B cell (primary cell): ENCODE data around the gene MROH2A. TPM values are rescaled to one million over a fixed set of nuclear protein-coding genes. Genes with fewer than 3 reads are reported as not detected.

Experiments used
- ATAC-seq: fragments of 200-7000 bp; cut with Tn5 transposase; one replicate; pipeline ENCODE4 v1.10.0; 2021; ENCODE audit warnings: low read depth, mild to moderate bottlenecking, moderate number of reproducible peaks, moderate library complexity
- CTCF ChIA-PET: fragments of 350-600 bp; sonication (Branson Sonifier 250); formaldehyde crosslinking; loops from one replicate; lab custom pipeline; 2021; ENCODE audit warnings: antibody characterized with exemption, inconsistent platforms; lab: Charles Lee
- POLR2A ChIA-PET: fragments of 350-600 bp; sonication (Branson Sonifier 250); formaldehyde crosslinking; loops from one replicate; lab custom pipeline; 2021; ENCODE audit warnings: antibody characterized with exemption; lab: Charles Lee
- DNase-seq: peaks from one replicate; pipeline ENCODE4 v3.0.0; 2013
- H2AFZ ChIP-seq: 2 replicates; pipeline ENCODE4 v1.6.1; 2012; ENCODE audit warnings: mild to moderate bottlenecking, low read depth, low read length; ENCODE audit not compliant: insufficient read depth, poor library complexity, severe bottlenecking
- H3K27ac ChIP-seq, 2 donors: 1 replicate in 1 of 2; 2 replicates in 1 of 2; pipeline ENCODE4 v1.5.1; 2012 to 2013; ENCODE audit warnings: low read length in 2 of 2, mild to moderate bottlenecking in 2 of 2, moderate library complexity in 1 of 2
- H3K27me3 ChIP-seq, 4 experiments: fragments of 200-600 bp in 1 of 4; sonication (generic) in 1 of 4; replicated peaks in 1 of 4; 1 replicate in 2 of 4; 2 replicates in 2 of 4; pipeline versions ENCODE4 v1.6.1 to v1.7.0; 2013 to 2016; ENCODE audit warnings: low read length in 3 of 4, mild to moderate bottlenecking in 2 of 4, mixed read lengths in 1 of 4, moderate library complexity in 1 of 4; ENCODE audit not compliant: insufficient read depth in 4 of 4, control insufficient read depth in 3 of 4; ENCODE audit errors: control extremely low read depth in 1 of 4
- H3K36me3 ChIP-seq, 2 experiments: replicated peaks in 1 of 2; 1 replicate in 1 of 2; 2 replicates in 1 of 2; pipeline versions ENCODE4 v1.6.1 to v1.7.1; 2013; ENCODE audit warnings: low read length in 1 of 2; ENCODE audit not compliant: insufficient read depth in 2 of 2, control insufficient read depth in 1 of 2; ENCODE audit errors: control extremely low read depth in 1 of 2, extremely low read depth in 1 of 2
- H3K4me1 ChIP-seq, 2 donors: fragments of 200-600 bp in 1 of 2; sonication (generic) in 1 of 2; 1 replicate in 1 of 2; 2 replicates in 1 of 2; pipeline versions ENCODE4 v1.5.1 to v1.6.1; 2013 to 2017; ENCODE audit warnings: low read length in 2 of 2; ENCODE audit not compliant: control insufficient read depth in 2 of 2, insufficient read depth in 2 of 2
- H3K4me2 ChIP-seq: replicated peaks from 2 replicates; pipeline ENCODE3; 2012; ENCODE audit warnings: mild to moderate bottlenecking, low read depth, low read length; ENCODE audit not compliant: poor library complexity, severe bottlenecking
- H3K4me3 ChIP-seq, 5 experiments: fragments of 200-600 bp in 1 of 5; sonication (generic) in 1 of 5; 1 replicate in 3 of 5; 2 replicates in 2 of 5; pipeline versions ENCODE4 v1.5.1 to v1.7.0; 2011 to 2016; ENCODE audit warnings: low read length in 4 of 5, mild to moderate bottlenecking in 4 of 5, low read depth in 2 of 5, control low read depth in 1 of 5, moderate library complexity in 1 of 5; ENCODE audit not compliant: insufficient read depth in 1 of 5; ENCODE audit errors: control extremely low read depth in 1 of 5, extremely low read depth in 1 of 5
- H3K79me2 ChIP-seq: fragments of 200-600 bp; sonication (generic); one replicate; pipeline ENCODE4 v1.6.0; 2016; ENCODE audit warnings: low read length; ENCODE audit not compliant: control insufficient read depth, insufficient read depth
- H3K9ac ChIP-seq: fragments of 200-600 bp; sonication (generic); 2 replicates; pipeline ENCODE4 v1.6.1; 2017; ENCODE audit warnings: mild to moderate bottlenecking, low read length, moderate library complexity
- H3K9me3 ChIP-seq, 3 donors: one replicate each; pipeline versions ENCODE4 v1.6.1 to v1.7.1; 2013; ENCODE audit warnings: low read length in 2 of 3; ENCODE audit not compliant: control insufficient read depth in 2 of 3, insufficient read depth in 1 of 3; ENCODE audit errors: control extremely low read depth in 1 of 3
- H4K20me1 ChIP-seq: 2 replicates; pipeline ENCODE4 v1.6.0; 2012; ENCODE audit warnings: mild to moderate bottlenecking, low read length; ENCODE audit not compliant: insufficient read depth, control insufficient read depth, poor library complexity, severe bottlenecking
- H3K27ac Mint-ChIP-seq: one replicate; pipeline ENCODE4 v1.8.0; 2021; ENCODE audit warnings: mixed read lengths
- H3K27me3 Mint-ChIP-seq: one replicate; pipeline ENCODE4 v1.8.0; 2021; ENCODE audit warnings: mixed read lengths
- H3K4me1 Mint-ChIP-seq: one replicate; pipeline ENCODE4 v1.8.0; 2021; ENCODE audit warnings: mixed read lengths
- H3K4me3 Mint-ChIP-seq: one replicate; pipeline ENCODE4 v1.8.0; 2021; ENCODE audit warnings: mixed read lengths
- H3K9me3 Mint-ChIP-seq: one replicate; pipeline ENCODE4 v1.8.0; 2022; ENCODE audit warnings: mixed read lengths; ENCODE audit not compliant: insufficient read depth
- CTCF ChIP-seq: fragments of 200-600 bp; IDR thresholded peaks from one replicate; pipeline ENCODE4 v1.8.0; 2022; ENCODE audit warnings: antibody characterized with exemption, mild to moderate bottlenecking
- EZH2 ChIP-seq: IDR thresholded peaks from 2 replicates; pipeline ENCODE4 v1.6.1; 2012; ENCODE audit warnings: borderline replicate concordance, low read depth, mild to moderate bottlenecking, moderate library complexity, low read length; ENCODE audit not compliant: insufficient read depth, poor library complexity, severe bottlenecking
- WGBS: methylation state at CpG from one replicate; pipeline ENCODE4 v1.1.5; 2013; ENCODE audit warnings: missing lambda C conversion rate; ENCODE audit not compliant: insufficient coverage; 5-methylcytosine and 5-hydroxymethylcytosine counted together
- intact Hi-C: fragments of 100-400 bp; cut with micrococcal nuclease; formaldehyde crosslinking; loops from one replicate; pipeline ENCODE4 v1.10.0; 2022
- polyA plus RNA-seq: library from polyadenylated mRNA; depleted of rRNA; stranded (reverse); fragments of >200 nt; gene quantifications from 2 replicates; pipeline ENCODE4 v1.2.3, GENCODE V29; 2012
- total RNA-seq, 2 donors: library from RNA; stranded (reverse); fragments of 120-200 nt in 1 of 2; gene quantifications; 1 replicate in 1 of 2; 2 replicates in 1 of 2; pipeline versions ENCODE4 v1.2.3 to v1.2.4, GENCODE V29; 2013 to 2022

The MROH2A gene
- total and polyA plus RNA-seq, 2 donors (not counting 1 experiment from before 2014, with no cell fraction given), result not detected

- Mint-ChIP-seq H3K4me3 (no peak overlapping the region), H3K9me3 (no peaks in the 10 kb centered on the region), H3K4me1 (no peaks in the 10 kb centered on the region), H3K27ac (no peak overlapping the region), H3K27me3 (peaks cover 26% of the 10 kb centered on the region)
- no peaks in the 10 kb centered on the region for H3K4me1 ChIP-seq
- peaks cover 0 to 4% (median 0%) of the 10 kb centered on the region in 4 experiments for H3K27me3 ChIP-seq
- DNase-seq (no peak), ATAC-seq (no peak)
- no peaks in the 10 kb centered on the region for H4K20me1 ChIP-seq
- no peak overlapping the region for H2AFZ ChIP-seq
- TF ChIP-seq EZH2 (no peak), CTCF (no peak)
- H3K36me3 ChIP-seq, result no peaks in the 10 kb centered on the region
- no peak overlapping the region for H3K4me2 ChIP-seq
- 95% methylated on average over 2 of the region's 2 CpGs for WGBS
- ChIA-PET POLR2A (no interaction called here), CTCF (no interaction called here)
- H3K4me3 ChIP-seq, result no peak overlapping the region
- peaks cover 0 to 7% (median 0%) of the 10 kb centered on the region in 3 donors for H3K9me3 ChIP-seq
- H3K27ac ChIP-seq, result no peak overlapping the region
- no peaks in the 10 kb centered on the region for H3K79me2 ChIP-seq
- intact Hi-C loops, result no loop called here
- H3K9ac ChIP-seq, result no peak overlapping the region
Observed at GRCh38 chr2:233758849-233759248, 19.3 kb upstream of the MROH2A start.

- no peak within 1 kb of the TSS for H3K27ac Mint-ChIP-seq
- H3K27me3 Mint-ChIP-seq, result peaks cover 31% of the 10 kb centered on the region
- Histone ChIP-seq H3K4me2 (no peak within 1 kb of the TSS), H3K27ac (no peak within 1 kb of the TSS), H3K9ac (no peak within 1 kb of the TSS), H3K4me1 (no peaks in the 10 kb centered on the region), H3K4me3 (no peak within 1 kb of the TSS), H3K9me3 (peaks cover 0 to 3% (median 0%) of the 10 kb centered on the region in 3 donors), H4K20me1 (no peaks in the 10 kb centered on the region), H3K36me3 (no peaks in the 10 kb centered on the region), H2AFZ (no peak within 1 kb of the TSS), H3K27me3 (peaks cover 0 to 4% (median 0%) of the 10 kb centered on the region in 4 experiments), H3K79me2 (no peaks in the 10 kb centered on the region)
- WGBS, result 95% methylated on average over 3 of the region's 6 CpGs
- CTCF ChIA-PET, result no interaction called here
- no peak within 1 kb of the TSS for H3K4me3 Mint-ChIP-seq
- H3K4me1 Mint-ChIP-seq, result no peaks in the 10 kb centered on the region
- no peak for TF ChIP-seq EZH2
- no peak for TF ChIP-seq CTCF
- intact Hi-C loops, result no loop called here
- no peaks in the 10 kb centered on the region for H3K9me3 Mint-ChIP-seq
- POLR2A ChIA-PET, result no interaction called here
- DNase-seq, result no peak
- ATAC-seq, result no peak
Observed at GRCh38 chr2:233760043-233760442, 18.1 kb upstream of the MROH2A start, which contains the start of gene UGT1A1. TSS of gene UGT1A1 (plus strand) at chr2:233760270. CDS start at chr2:233760288, 18 bp downstream.
